ENCODE data around the gene ATXN1.
"Not testable (repeated sequence)": the region's sequence is repeated elsewhere in the genome, so short reads cannot be mapped to it uniquely, and the experiment has no call there.

ATXN1 gene

GRCh38 chr6:16468991-16469615 is 292.2 kb downstream of the ATXN1 start:
- in situ Hi-C loops (cut with MboI; ENCODE audit: low sequenced_read_pairs): no loop called here

- in situ Hi-C loops (cut with MboI; ENCODE audit: low sequenced_read_pairs): no loop called here
Observed at GRCh38 chr6:16466800-16467553, 294.3 kb downstream of the ATXN1 start.

GRCh38 chr6:16464045-16464444 is 297.2 kb downstream of the ATXN1 start:
- in situ Hi-C loops (cut with MboI; ENCODE audit: low sequenced_read_pairs): no loop called here

GRCh38 chr6:16463246-16463645 is 298.0 kb downstream of the ATXN1 start:
- in situ Hi-C loops (cut with MboI; ENCODE audit: low sequenced_read_pairs): not testable (repeated sequence)

- in situ Hi-C loops (cut with MboI; ENCODE audit: low sequenced_read_pairs): no loop called here
Observed at GRCh38 chr6:16461491-16461890, 299.8 kb downstream of the ATXN1 start.

GRCh38 chr6:16459472-16459871 is 301.8 kb downstream of the ATXN1 start:
- in situ Hi-C loops (cut with MboI; ENCODE audit: low sequenced_read_pairs): not testable (repeated sequence)

GRCh38 chr6:16452348-16452747 is 308.9 kb downstream of the ATXN1 start:
- in situ Hi-C loops (cut with MboI; ENCODE audit: low sequenced_read_pairs): no loop called here

- in situ Hi-C loops (cut with MboI; ENCODE audit: low sequenced_read_pairs): no loop called here
Observed at GRCh38 chr6:16450821-16451220, 310.4 kb downstream of the ATXN1 start.

- in situ Hi-C loops (cut with MboI; ENCODE audit: low sequenced_read_pairs): no loop called here
Observed at GRCh38 chr6:16450285-16450684, 311.0 kb downstream of the ATXN1 start.

- in situ Hi-C loops (cut with MboI; ENCODE audit: low sequenced_read_pairs): no loop called here
Observed at GRCh38 chr6:16446273-16446672, 315.0 kb downstream of the ATXN1 start.

- in situ Hi-C loops (cut with MboI; ENCODE audit: low sequenced_read_pairs): no loop called here
Observed at GRCh38 chr6:16442031-16442430, 319.2 kb downstream of the ATXN1 start.

- in situ Hi-C loops (cut with MboI; ENCODE audit: low sequenced_read_pairs): no loop called here
Observed at GRCh38 chr6:16441262-16441661, 320.0 kb downstream of the ATXN1 start.

GRCh38 chr6:16440636-16441212 is 320.5 kb downstream of the ATXN1 start:
- in situ Hi-C loops (cut with MboI; ENCODE audit: low sequenced_read_pairs): no loop called here

- in situ Hi-C loops (cut with MboI; ENCODE audit: low sequenced_read_pairs): no loop called here
Observed at GRCh38 chr6:16438718-16439591, 322.3 kb downstream of the ATXN1 start.

- in situ Hi-C loops (cut with MboI; ENCODE audit: low sequenced_read_pairs): no loop called here
Observed at GRCh38 chr6:16437984-16438383, 323.3 kb downstream of the ATXN1 start.

- in situ Hi-C loops (cut with MboI; ENCODE audit: low sequenced_read_pairs): no loop called here
Observed at GRCh38 chr6:16437095-16437494, 324.2 kb downstream of the ATXN1 start.

GRCh38 chr6:16436550-16436949 is 324.7 kb downstream of the ATXN1 start:
- in situ Hi-C loops (cut with MboI; ENCODE audit: low sequenced_read_pairs): no loop called here

- in situ Hi-C loops (cut with MboI; ENCODE audit: low sequenced_read_pairs): no loop called here
Observed at GRCh38 chr6:16434885-16435284, 326.4 kb downstream of the ATXN1 start.

- in situ Hi-C loops (cut with MboI; ENCODE audit: low sequenced_read_pairs): no loop called here
Observed at GRCh38 chr6:16433338-16433890, 327.8 kb downstream of the ATXN1 start.

- in situ Hi-C loops (cut with MboI; ENCODE audit: low sequenced_read_pairs): no loop called here
Observed at GRCh38 chr6:16432075-16433032, 328.9 kb downstream of the ATXN1 start.
